Stimulated activated CD4-positive, alpha-beta T cell treated with anti-CD3 and anti-CD28 coated beads, TNF-alpha, amount 100 ng/mL, for 1 hour (primary cell): Measurements from ENCODE around the gene ASB12.
"Not testable (repeated sequence)": the region's sequence is repeated elsewhere in the genome, so short reads cannot be mapped to it uniquely, and the experiment has no call there.

ENCODE experiments used
- DNase-seq, 3 donors: peaks; one replicate each; pipeline ENCODE4 v3.0.0-alpha.2; 2020; ENCODE audit warnings: low read depth in 3 of 3, low spot score in 1 of 3

Gene ASB12

GRCh38 chrX:64230123-64230970 lies at the start of gene ASB12:
Gene ASB12 (minus strand): TSS chrX:64230607. CDS start chrX:64225650, 4,957 bp downstream.
- no peak for DNase-seq

DNA sequence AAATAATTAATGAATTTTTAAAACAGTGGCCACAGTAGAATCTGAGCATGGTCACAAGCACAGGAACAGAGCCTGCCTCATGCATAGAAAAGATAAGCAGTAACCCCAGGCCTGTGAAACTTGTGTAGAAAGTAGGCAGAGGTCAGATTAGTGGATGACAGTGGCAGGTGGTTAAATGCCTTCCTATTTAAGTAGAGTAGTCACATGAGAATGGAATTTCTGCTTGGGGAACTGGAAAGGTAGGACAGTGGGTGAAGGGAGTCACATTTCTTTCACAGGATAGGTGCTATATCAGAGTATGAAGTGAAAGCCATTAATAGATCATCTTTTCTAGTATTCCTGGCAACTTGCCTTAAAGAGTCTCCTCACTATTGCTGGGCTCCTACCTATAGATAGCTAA lies 34.9 kb upstream of the ASB12 start:
- no peak for DNase-seq

DNA sequence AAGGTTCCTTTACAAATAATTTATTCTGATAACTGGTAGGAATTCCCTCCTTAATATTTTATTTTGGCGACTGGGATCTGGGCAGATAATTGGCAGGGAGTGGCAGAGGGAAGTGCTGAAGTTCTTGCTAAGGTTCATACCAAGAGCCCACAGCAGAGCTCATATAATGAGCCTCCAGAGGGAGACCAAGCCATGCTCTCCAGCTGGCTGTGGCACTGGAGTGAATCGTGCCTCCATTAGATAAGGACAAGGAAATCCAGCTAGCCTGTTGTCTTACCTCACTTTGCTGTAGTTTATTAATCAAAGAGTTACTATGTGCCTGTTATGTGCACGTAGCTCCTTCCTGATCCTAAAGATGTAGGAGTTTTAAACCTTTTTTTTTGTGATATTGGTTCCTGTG lies 1.3 kb downstream of the ASB12 start:
- no peak for DNase-seq

GRCh38 chrX:64218023-64218422 lies 12.4 kb downstream of the ASB12 start:
- DNase-seq = no peak

DNA sequence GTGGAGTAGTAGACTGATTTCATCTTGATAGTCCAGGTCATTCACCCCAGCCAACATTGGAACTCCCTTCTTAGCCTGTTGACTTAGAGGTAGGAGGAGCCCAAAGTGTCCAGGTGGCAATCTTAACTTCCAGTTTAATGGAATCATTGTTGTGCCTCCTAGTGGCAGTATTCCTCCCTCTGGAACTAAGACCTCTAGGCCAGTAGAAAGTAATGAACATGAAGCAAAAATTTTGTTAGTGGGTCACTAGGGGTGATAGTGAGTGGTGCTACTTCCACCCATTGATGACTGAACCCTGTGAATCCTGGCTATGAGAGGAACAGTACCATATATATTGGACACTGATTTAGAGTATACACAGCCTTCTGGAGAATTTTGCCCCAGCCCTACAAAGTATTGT lies 16.4 kb downstream of the ASB12 start:
- DNase-seq = not testable (repeated sequence)

- no peak for DNase-seq
Observed at GRCh38 chrX:64206556-64207162, 23.7 kb downstream of the ASB12 start.

DNA sequence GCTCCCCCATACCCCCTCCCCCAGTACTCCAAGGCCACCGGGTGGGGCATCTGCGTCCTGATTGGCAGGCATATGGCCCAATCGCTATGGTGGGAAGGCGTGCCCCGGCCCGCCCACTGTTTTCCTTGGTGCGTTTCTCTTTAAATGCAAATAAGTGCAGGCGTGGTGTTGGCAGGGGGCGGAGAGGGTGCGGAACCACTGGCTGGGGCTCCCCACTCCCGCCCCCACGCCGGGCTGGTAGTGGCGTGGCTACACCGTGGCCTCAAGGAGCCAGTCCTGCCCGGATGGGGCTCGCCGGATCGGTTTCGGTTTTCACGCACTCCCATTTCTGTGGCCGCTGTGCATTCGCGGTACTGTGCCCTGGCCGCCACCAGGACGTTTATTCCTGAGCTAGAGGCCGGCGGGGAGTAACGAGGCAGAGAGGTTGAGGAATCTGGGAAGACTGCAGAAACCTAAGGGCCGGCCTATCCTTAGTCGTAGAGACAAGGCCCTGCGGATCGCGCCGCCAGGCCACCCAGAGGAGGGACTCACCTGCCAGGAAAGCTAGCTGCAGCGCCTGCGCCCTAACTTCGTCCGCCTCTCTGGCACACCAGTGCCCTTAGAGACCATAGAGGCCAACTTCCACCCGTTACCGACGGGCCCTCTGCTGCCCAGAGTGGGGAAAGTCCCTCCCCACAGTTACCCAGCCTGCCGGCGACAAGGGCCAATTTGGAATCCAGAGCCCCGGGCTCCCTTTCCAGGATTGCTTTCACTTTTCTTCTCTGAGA lies 24.5 kb downstream of the ASB12 start:
- peak; percentile 62 to 81 (median 76) for DNase-seq

DNA sequence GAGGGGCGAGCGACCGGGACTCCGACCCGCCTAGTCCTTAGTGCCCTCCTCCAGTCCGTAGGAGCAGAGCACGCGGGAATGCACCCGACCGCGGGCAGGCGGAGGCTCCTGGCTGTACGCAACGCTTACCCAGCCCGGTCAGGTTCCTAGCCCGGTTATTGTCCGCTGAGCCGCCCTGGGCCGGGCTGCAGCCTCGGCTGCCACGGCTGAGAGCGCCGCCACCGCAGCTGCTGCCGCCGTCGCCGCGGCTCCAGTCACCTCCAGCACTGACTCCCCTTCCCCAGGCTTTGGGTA lies 25.0 kb downstream of the ASB12 start, which contains the start of gene AMER1:
Gene AMER1, minus strand, starts transcription at position 268 of the 294 bp plus-strand sequence. CDS start 12,422 bp downstream, outside the sequence.
- DNase-seq = no peak

- no peak for DNase-seq
Observed at GRCh38 chrX:64204701-64205440, 25.5 kb downstream of the ASB12 start.

GRCh38 chrX:64204252-64204651 lies 26.2 kb downstream of the ASB12 start:
- no peak for DNase-seq

GRCh38 chrX:64202808-64203325 lies 27.5 kb downstream of the ASB12 start:
- no peak for DNase-seq

GRCh38 chrX:64198036-64198435 lies 32.4 kb downstream of the ASB12 start:
- no peak for DNase-seq

DNA sequence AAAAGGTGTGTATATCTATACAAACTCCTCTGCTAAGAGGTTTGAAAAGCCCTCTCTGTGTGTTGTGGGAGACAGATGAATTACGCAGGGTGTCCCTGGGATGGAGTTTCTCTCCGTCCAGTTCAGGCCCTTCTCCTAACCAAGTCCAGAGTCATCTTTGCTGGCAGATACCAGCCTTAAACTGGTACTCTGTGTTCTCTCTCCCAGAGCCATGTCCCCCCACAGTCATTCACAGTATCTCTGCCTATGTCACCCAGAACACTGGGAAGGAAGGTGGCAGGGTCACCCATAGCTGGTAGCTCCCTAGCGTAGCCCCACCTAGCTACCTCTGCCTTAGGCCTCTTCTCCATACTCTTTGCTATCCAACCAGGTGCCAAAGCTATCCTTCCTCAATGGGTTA lies 33.8 kb downstream of the ASB12 start:
- no peak for DNase-seq

DNA sequence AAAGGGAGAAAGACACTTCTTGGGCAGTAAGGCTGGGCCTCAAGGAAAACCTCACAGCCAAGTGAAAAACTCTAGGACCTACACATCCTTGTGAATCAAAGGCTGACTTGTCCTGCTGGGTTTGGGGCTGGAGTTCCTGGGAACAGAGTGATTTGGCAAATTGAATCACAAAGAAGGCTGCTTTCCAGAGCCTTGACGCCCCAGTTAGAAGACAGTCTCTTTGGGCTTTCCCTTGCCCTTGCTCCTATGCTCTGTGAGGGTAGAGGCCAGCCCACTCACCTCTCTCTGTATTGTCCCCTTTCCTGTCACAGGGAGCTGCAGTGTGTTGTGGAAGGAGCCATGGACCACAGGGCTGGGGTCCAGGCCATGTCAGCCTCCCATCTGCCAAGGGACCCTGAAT lies 34.5 kb downstream of the ASB12 start:
- DNase-seq = no peak

- no peak for DNase-seq
Observed at GRCh38 chrX:64192673-64193072, 37.7 kb downstream of the ASB12 start.

DNA sequence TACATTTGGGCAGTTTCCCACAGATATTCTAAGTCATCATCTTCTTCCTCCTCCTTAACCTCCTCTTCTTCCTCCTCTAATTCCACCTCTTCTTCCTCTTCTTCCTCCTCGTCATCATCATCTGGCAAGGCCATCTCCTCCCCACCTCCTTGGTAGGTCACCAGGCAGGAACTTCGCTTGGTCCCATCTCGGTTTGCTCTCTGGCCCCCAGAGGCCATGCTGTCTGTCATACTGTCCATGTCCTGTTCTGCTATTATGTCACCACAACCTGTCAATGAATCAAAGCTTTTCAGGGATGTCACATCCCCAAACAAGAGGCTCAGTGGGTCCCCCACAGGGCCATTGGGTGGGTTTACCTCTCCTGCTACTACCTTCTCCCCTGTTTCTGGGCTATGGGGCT lies 38.4 kb downstream of the ASB12 start:
- DNase-seq = no peak

DNA sequence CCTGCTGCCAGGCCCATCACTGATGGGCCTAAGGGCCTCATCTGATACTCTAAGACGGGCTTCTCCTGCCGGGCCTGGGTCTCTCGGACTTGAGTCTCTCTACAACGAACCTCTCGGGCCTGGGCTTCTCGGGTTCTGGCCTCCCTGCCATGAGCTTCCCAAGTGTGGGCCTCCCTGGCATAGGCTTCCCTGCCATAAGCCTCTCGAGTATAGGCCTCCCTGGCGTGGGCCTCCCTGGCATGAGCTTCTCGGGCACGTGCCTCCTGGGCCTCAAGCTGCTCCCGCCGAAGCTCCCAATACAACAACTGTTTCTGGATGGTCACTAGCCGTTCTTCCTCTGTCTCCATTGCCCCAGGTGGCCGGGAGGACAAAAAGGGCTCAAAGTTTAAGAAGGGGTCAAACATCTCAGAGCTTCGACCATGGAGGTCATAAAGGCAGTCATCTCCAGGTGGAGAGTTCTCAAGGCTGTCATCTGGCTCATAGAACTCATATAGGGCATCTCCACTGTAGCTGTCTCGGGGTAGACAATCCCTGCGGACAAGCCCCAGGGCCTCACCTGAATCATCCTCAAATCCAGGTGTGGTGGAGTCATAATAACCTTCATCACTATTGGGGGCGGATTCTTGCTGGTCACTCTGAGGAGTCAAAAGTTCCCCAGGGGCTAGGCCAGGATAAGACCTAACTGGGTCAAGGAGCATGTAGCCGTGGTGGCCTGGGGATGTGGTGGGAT lies 39.0 kb downstream of the ASB12 start:
- DNase-seq = no peak

DNA sequence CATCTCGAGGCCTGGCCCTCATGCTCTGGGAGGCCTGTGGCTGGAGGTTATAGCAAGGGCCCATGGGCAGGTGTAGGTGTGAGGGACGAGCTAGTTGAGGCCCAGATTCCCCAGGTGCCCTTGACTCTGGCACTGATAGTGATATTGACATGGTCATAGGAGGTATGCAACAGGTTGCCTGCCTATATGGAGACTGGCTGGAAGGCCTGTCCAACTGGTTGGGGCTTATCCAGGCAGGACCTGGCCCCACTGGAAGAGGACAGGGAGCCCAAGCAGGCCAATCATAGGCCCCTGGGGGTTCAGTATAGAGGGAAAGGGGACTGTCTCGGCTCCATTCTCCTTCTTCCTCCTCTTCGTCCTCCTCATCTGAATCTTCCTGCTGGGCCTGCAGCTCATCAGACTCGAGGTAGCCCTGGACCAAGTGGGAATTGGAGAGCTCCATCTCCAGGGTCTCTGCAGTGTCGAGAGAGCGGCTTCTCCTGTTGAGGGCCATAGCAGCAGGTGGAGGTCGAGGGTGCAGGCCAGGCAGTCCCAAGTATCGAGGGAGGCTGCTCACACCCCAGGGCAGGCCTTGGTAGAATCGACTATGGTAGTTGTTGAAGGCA lies 40.2 kb downstream of the ASB12 start:
- no peak for DNase-seq

DNA sequence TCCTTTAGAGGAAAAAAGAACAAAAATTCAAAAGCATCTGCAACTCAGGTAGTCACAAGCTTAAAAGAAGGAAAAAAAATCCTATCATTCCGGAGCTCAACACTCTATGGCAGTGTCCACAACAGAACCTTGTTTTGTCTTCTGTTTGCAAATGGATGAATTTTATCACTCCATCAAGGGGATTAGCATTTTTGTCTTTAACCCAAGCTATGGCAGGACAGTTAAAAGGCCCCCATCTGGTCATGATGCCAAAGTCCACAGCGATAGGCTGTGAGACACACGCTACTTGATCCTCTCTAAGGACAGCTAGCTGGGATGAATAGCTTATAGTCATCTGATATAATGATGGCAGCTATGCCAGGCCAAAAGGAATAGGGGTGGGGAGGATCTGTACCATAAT lies 41.5 kb downstream of the ASB12 start:
- no peak for DNase-seq

DNA sequence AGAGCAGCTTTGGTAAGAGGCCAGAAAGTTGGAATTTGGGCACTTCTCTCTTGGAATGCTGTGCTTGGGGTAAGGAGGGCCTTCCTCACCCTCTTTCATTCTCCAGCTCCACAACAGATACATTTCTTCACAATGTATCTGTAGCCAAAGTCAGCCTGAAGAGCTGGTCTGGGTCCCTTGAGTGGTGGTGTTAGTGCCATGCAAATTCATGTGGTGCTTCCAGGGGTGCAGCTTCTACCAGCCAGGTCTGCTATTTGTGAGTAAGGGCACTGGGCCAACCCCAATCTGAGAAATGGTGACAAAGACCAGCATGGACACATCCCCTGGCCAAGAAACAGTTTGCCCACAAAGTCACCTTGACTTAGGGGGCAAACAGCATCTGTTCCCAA lies 42.7 kb downstream of the ASB12 start:
- DNase-seq = no peak
